ENCODE measurements around the gene CEBPZ.

- no peak for TF ChIP-seq ELF1 (IDR thresholded peaks at IDR 0.05; ENCODE audit: borderline replicate concordance, low read depth)
- TF ChIP-seq POLR2A (IDR thresholded peaks at IDR 0.05; ENCODE audit: borderline replicate concordance, extremely low read depth, insufficient read depth, insufficient read length), result no peak
- TF ChIP-seq REST (IDR thresholded peaks at IDR 0.05; ENCODE audit: low read depth), result no peak
- TF ChIP-seq CTCF (IDR thresholded peaks at IDR 0.05 in 2 of 3, conservative IDR thresholded peaks at IDR 0.05 in 1 of 3; ENCODE audit: borderline replicate concordance in 1 of 3, insufficient read depth in 1 of 3, low read depth in 2 of 3, low read length in 2 of 3), result peak in 1 of 3 experiments; percentile 12; a peak in 1 of 6 replicates
- TF ChIP-seq SP1 (IDR thresholded peaks at IDR 0.05; ENCODE audit: low read depth), result no peak
Measured at GRCh38 chr2:37263839-37264238, 32.4 kb upstream of the CEBPZ start.
